Liver (tissue), 3 donors: Measurements from ENCODE around the gene SLC25A44.

Experiments used
- CTCF ChIP-seq: fragments of 150-350 bp; IDR thresholded peaks from 2 replicates; pipeline ENCODE4 v1.5.1; 2017; ENCODE audit warnings: improper control_type of control experiment, low read depth, low read length; ENCODE audit not compliant: missing input control
- JUND ChIP-seq, 2 donors: IDR thresholded peaks; 2 replicates each; pipeline ENCODE4 v1.6.1; 2016; ENCODE audit warnings: antibody characterized with exemption in 2 of 2
- SP1 ChIP-seq: IDR thresholded peaks from 2 replicates; pipeline ENCODE4 v1.6.1; 2018; ENCODE audit warnings: antibody characterized with exemption, mild to moderate bottlenecking
- donor health status: healthy.
- donor health status: healthy.

DNA sequence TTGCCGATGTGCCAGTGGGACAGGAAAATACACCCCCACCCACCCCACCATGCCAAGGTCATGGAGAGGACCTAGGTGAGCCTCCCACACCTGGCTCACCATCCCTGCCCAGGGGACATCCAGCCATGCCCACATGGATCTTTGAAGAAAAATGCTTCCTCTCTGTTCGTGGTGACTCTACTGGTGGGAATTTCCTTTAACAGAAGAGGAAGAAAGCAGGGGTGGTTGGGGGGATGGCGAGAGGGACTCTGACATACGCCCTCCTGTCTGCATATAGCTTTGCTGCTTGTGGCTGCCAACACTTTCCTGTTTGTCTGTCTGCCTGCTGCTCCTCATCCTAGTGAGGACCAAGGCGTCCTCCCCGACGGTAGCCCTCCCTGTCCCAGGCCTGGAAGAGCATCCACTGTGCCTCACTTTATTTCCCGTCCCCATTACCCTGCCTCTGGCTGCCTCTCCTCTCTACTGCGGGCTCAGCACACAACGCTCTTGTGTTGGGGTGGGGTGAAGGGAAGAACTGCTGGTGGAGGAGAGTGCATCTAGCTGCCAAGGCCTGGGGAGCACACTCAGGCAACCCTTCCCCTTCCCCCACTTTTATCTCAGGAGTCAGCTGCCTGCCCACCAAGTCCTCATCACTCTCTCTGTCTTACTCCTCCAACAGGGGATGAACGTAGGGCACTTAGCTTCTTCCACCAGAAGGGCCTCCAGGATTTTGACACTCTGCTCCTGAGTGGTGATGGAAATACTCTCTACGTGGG lies 38.0 kb upstream of the SLC25A44 start:
- TF ChIP-seq SP1 (no peak), JUND (IDR thresholded peaks at IDR 0.05) (no peak), CTCF (no peak)
